ENCODE results near the gene SRGN.

Gene SRGN

DNA sequence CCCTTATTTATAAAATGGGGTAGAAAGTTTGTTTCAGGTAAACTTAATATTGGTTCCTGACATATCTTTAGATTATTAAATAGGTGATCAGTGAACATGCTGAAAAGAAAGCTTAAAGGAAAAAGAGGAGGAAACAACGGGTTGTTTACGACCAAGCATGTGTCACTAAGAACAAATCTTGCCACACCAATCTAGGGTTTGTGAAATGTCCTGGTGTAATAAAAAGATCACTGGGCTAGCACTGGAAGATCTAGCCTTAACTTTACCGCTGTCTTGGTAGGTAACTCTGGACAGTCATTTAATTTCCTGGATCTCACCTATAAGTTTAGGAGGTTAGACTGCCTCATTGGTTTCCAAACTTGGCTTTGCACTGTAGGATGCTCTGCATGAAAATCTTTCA lies 55.1 kb downstream of the SRGN start:
- DNase-seq: no peak

DNA sequence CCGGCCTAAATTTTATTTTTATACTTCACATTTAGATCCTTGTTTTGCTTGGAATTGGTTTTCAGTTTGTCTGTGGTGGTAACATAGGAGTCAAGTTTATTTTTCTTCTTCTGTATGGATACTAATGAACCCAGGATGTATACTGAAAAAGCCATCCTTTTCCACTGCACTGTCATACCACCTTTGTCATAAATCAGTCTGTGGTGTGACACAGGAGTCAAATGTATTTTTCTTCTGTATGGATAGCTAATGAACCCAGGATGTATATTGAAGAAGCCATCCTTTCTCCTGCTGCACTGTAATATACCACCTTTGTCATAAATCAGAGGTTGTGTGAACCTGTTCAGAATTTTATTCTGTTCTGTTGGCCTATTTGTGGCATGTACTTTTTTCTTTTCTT lies 57.4 kb downstream of the SRGN start:
- DNase-seq: no peak

DNA sequence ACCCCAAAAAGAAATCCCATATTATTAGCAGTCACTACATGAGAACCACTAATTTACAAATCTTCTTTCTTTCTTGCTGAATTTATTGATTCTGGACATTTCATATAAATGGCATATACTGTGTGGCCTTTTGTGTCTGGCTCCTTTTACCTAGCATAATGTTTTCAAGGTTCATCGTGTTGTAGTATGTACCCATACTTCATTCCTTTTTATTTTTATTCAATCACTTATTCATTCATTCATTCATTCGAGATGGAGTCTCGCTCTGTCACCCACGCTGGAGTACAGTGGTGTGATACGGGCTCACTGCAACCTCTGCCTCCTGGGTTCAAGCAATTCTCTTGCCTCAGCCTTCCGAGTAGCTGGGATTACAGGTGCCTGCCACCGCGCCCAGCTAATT lies 58.0 kb downstream of the SRGN start:
- no peak for DNase-seq

DNA sequence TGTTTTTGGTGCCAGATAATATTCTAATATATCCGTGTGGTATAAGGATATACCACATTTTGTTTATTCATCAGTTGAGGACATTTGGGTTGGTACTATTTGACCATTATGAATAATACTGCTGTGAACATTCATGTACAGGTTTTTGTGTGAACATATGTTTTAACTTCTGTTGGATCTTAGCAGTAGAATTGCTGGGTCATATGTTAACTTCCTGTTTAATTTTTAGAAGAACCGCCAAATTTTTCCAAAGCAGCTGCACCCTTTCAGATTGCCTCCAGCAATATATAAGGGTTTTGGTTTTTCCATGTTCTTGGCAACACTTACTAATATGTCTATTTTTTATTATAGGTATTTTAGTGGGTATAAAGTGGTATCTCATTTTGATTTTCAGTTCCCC lies 58.9 kb downstream of the SRGN start:
- no peak for DNase-seq

DNA sequence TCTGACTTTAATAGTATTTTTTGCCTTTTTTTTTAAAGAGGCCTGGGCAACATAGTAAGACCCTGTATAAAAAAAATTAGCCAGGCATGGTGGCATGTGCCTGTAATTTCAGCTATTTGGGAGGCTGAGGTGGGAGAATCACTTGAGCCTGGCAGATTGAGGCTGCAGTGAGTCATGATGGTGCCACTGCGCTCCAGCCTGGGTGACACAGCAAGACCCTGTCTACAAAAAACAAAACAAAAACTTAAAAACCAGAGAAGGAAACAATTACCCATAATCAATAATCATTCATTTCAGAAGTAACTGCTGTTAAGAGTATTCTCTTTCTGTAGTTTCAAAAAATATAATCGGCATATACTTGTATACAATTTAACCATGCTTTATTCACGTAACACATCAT lies 64.1 kb downstream of the SRGN start:
- no peak for DNase-seq

DNA sequence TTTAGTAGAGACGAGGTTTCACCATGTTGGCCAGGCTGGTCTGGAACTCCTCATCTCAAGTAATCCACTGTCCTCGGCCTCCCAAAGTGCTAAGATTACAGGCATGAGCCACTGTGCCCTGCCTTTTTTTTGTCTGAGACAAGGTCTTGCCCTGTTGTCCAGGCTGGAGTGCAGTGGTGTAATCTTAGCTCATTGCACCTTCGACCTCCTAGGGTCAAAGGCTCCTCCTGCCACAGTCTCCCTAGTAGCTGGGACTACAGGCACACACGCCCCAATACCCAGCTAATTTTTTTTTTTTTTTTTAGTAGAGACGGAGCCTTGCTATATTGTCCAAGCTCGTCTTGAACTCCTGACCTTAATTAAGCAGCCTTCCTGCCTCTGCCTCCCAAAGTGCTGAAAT lies 65.3 kb downstream of the SRGN start:
- no peak for DNase-seq
